ENCODE measurements around the gene ASAP3. TPM values are rescaled to one million over a fixed set of nuclear protein-coding genes. Genes with fewer than 3 reads are reported as not detected.
A peak's percentile ranks its signal among the peaks of the same experiment; 100 is the strongest.

Gene ASAP3
- total RNA-seq, 2 experiments from 2014 or later, result 0.50 to 1.3 TPM

DNA sequence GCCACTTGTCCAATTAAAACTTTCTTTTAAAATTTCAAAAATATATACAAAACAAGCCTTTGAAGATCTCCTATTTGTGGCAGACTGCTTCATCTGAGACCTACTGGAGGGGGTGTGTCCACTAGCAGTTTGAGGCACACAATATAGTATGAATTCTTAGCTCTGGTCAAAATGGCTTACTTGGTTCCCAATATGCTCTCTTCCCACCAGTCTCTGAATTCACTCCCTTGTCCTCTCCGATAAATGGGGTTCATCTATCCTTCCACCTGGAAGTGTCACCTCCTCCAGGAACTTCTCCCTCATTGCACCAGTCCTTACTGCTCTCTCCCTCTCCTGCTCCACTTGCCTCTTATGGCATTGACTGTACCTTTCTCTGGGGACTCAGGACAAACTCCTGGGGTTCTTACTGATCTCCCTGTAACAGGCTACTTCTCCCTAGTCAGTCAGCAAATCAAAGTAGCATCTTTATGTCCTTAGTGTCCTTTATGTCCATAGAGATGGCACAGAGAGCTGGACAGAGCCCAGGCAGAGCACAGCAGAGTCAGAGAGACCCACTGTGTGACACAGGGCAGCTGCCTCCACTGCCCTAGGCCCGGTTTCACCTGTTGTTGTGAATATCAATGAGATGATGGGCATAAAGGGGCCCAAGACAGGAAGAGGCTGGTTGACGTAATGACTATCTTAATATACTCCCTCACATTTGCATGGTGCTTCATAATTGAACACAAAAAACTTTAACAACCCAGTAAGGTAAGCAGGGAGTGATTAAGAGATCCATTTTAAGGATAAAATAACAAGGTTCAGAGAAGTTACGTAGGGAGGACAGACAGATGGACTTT is 3.6 kb downstream of the ASAP3 start:
- peaks cover 14% of the 10 kb centered on the region for H3K4me1 Mint-ChIP-seq
- no peak overlapping the region for H3K27ac Mint-ChIP-seq
- no peak for DNase-seq
- POLR2A ChIA-PET, result no interaction called here
- no peak overlapping the region for H3K4me3 Mint-ChIP-seq
- no peaks in the 10 kb centered on the region for H3K9me3 Mint-ChIP-seq
- peaks cover 47% of the 10 kb centered on the region for H3K27me3 Mint-ChIP-seq
- H3K36me3 Mint-ChIP-seq, result no peaks in the 10 kb centered on the region
- ATAC-seq (ENCODE audit: low read depth), result no peak

DNA sequence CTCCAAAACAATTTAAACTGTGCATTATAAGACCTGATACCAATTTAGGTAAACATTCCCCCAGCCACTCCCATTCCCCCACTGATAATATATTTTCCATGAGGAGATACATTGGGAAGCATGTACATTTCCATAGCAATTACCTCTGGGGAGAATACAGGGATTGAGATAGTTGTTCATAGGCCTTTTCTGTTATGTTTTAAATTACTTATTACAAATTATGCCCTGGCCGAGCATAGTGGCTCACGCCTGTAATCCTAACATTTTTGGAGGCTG is 4.4 kb downstream of the ASAP3 start:
- POLR2A ChIA-PET, result no interaction called here
- Mint-ChIP-seq H3K36me3 (no peaks in the 10 kb centered on the region), H3K27me3 (peaks cover 39% of the 10 kb centered on the region), H3K4me1 (peaks cover 8% of the 10 kb centered on the region), H3K27ac (no peak overlapping the region), H3K4me3 (no peak overlapping the region), H3K9me3 (no peaks in the 10 kb centered on the region)
- no peak for ATAC-seq (ENCODE audit: low read depth)
- DNase-seq, result no peak

DNA sequence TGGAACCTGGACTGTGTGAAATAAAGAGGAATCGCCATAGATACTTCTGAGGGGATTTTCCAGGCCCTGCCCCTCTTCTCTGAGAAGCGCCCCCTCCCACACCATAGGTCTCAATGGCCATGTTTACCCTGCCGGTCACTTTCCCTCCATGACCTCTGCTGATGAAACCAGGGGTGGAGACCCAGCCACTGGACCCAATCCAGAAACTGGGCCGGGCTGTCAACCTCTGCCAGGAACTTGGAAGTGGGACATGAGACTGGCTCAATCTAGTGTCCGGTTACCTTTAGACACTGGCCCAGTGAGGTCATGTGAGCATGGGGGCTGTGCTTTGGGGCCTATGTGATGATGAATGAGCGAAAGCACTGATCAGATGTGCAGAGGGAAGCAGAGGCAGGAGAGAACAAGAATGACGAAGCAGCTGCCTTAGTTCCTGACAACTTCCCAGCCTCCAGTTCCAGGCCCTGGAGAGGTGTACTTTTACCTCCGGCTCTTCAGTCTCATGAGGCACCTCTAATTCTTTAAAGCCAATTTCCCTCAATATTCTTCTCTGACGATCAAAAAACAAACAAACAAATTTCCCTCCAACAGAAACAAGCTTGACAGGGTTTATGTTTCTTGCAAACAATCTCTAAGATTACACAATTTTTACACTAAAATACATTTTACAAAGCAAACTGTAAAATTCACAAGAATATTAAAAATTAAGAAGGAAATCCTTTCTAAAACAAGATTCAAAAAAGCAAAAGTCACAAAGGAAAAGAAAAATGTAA is 4.9 kb downstream of the ASAP3 start:
- no peaks in the 10 kb centered on the region for H3K9me3 Mint-ChIP-seq
- no peak overlapping the region for H3K4me3 Mint-ChIP-seq
- H3K36me3 Mint-ChIP-seq, result no peaks in the 10 kb centered on the region
- POLR2A ChIA-PET, result no interaction called here
- peaks cover 7% of the 10 kb centered on the region for H3K4me1 Mint-ChIP-seq
- ATAC-seq (ENCODE audit: low read depth) (no peak), DNase-seq (no peak)
- peaks cover 38% of the 10 kb centered on the region for H3K27me3 Mint-ChIP-seq
- H3K27ac Mint-ChIP-seq, result no peak overlapping the region

DNA sequence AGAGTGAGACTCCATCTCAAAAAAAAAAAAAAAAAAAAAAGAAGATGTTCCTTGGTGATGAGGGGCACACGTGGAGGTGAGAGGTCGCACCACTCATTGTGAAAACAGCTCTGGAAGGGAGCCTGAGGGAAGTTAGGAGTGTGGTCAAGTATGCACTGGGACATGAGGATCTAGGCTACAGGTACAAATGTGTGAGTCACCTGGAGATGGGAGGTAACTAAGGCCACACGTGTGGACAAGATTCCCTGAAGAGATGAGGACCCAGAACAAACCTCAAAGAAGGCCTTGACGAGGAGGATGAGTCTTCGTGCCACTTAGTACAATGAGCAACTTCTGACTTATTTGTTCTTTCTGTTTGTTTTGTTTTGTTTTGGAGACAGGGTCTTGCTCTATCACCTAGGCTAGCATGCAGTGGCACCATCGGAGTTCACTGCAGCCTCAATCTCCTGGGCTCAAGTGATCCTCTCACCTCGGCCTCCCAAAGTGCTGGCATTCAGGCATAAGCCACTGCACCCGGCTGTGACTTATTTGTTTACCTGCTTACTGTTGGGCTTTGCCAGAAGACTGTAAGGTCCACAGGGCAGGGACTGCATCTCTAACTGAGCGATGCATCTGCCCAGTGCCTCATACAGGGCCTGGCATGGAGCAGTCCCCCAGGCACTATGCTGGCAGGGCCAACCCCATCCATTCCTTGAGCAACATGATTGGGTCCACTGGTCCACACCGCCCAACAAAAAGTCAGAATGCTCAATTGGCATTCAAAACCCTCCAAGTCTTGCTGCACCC is 6.4 kb downstream of the ASAP3 start:
- no peaks in the 10 kb centered on the region for H3K4me1 Mint-ChIP-seq
- POLR2A ChIA-PET, result no interaction called here
- no peak overlapping the region for H3K4me3 Mint-ChIP-seq
- no peaks in the 10 kb centered on the region for H3K9me3 Mint-ChIP-seq
- no peak for DNase-seq
- H3K27ac Mint-ChIP-seq, result no peak overlapping the region
- peaks cover 28% of the 10 kb centered on the region for H3K27me3 Mint-ChIP-seq
- no peak for ATAC-seq (ENCODE audit: low read depth)
- H3K36me3 Mint-ChIP-seq, result no peaks in the 10 kb centered on the region

DNA sequence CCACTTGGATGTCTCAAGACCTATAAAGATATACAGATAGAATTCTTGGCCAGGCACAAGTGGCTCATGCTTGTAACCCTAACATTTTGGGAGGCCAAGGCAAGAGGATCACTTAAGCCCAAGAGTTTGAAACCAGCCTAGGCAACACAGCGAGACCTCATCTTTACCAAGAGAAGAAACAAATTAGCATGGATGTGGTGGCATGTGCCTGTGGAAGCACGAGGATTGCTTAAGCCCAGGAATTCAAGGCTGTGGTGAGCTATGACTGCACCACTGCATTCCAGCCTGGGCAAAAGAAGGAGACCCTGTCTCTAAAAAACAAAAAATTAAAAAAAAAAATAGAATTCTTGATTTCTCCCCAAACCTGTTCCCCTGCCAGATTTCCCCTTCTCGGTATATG is 8.3 kb downstream of the ASAP3 start:
- ATAC-seq (ENCODE audit: low read depth) (no peak), DNase-seq (no peak)
- POLR2A ChIA-PET, result no interaction called here
- H3K27ac Mint-ChIP-seq, result no peak overlapping the region
- no peaks in the 10 kb centered on the region for H3K9me3 Mint-ChIP-seq
- no peak overlapping the region for H3K4me3 Mint-ChIP-seq
- H3K27me3 Mint-ChIP-seq, result peaks cover 10% of the 10 kb centered on the region
- no peaks in the 10 kb centered on the region for H3K4me1 Mint-ChIP-seq
- no peaks in the 10 kb centered on the region for H3K36me3 Mint-ChIP-seq

DNA sequence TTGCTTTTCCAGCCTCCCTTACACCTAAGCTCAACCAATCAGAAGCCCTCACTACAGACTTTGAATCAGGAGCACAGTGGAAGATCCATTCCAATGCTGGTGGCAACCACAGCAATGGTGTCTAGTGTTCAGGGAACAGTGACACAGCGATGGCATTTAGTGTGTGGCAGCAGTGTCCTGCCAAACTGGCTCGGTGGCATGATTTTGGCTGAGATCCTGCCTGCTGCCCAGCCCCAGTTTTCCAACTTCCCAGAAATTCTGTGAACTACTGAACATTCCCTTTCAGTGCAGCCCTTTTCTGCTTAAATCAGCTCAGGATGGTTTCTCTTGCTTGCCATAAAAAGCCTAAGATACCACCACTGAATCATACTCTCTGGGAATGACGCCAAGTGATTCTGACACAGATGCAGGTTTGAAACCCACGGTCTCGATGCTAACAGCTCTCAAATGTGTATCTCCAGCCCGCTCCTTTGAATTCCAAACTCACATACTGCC is 8.8 kb downstream of the ASAP3 start:
- Mint-ChIP-seq H3K9me3 (no peaks in the 10 kb centered on the region), H3K27ac (no peak overlapping the region), H3K27me3 (peaks cover 10% of the 10 kb centered on the region), H3K4me1 (no peaks in the 10 kb centered on the region), H3K36me3 (no peaks in the 10 kb centered on the region), H3K4me3 (no peak overlapping the region)
- POLR2A ChIA-PET, result no interaction called here
- DNase-seq, result no peak
- ATAC-seq (ENCODE audit: low read depth), result no peak

DNA sequence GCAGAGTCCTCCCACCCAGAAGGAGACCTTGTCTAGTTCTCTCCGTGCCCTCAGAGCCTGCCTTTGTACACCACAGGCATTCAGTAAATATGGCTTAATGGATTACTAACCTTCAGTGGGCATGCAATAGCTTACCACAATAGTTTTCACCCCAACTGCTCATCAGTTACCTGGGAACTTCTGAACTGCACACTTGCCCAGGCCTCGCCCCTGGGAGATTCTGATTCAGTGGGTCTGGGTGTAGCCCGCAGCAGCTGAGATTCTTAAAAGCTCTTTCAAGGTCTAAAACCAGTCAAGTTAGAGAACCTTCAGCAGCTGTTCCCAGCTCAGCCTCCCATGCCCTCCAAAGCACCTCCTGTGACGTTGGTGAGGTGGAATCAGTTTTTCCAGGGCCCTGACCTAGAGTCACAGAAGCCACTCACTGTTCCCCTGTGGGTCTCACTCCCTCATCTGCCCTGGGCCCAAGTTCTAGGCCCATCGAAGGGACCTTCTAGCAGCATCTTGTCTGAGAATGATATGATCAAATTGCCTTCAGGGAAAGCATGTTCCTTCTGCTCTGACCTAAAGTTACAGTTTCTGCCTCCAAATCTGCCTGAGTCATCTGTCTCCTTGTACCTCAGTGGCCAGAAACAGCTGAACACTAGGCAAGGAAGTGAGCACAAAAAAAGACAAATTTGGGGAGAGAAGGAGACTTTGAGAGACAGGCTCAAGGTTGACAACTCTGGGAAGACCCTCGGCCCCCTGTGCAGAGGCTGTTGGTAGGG is 10.8 kb downstream of the ASAP3 start:
- POLR2A ChIA-PET, result no interaction called here
- no peaks in the 10 kb centered on the region for H3K4me1 Mint-ChIP-seq
- H3K27me3 Mint-ChIP-seq, result peaks cover 7% of the 10 kb centered on the region
- no peak for DNase-seq
- no peak overlapping the region for H3K27ac Mint-ChIP-seq
- H3K9me3 Mint-ChIP-seq, result no peaks in the 10 kb centered on the region
- H3K36me3 Mint-ChIP-seq, result no peaks in the 10 kb centered on the region
- H3K4me3 Mint-ChIP-seq, result no peak overlapping the region
- ATAC-seq (ENCODE audit: low read depth), result no peak

DNA sequence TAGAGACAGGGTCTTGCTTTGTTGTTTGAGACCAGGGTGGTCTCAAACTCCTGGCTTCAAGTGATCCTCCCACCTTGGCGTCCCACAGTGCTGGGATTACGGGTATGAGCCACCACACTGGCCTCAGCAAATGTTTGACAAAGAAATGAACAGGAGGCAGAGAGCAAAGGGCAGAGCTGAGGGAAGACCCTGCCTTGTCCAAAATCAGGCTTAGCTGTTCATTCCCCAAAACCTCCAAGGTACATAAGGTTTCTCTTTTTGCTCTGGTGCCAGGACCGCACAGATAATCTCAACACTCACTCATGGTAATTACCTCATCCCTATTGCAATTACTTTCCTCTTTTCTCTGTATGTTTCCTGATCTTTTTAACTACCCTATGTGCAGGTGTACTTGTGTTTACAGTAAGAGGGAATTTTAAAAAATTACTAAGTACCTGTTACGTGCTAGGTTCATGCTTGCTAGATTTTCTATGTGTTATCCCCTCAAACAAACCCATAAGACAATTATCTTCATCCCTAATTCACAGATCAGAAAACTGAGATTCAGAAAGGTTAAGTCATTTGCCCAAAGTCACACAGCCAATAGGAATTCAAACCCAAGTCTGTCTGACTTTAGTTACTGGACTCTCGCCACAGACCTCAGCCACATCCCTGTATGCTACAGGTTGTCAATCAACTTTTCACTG is 11.5 kb downstream of the ASAP3 start:
- no peak overlapping the region for H3K27ac Mint-ChIP-seq
- no peaks in the 10 kb centered on the region for H3K36me3 Mint-ChIP-seq
- DNase-seq (no peak), ATAC-seq (ENCODE audit: low read depth) (no peak)
- H3K4me1 Mint-ChIP-seq, result no peaks in the 10 kb centered on the region
- H3K9me3 Mint-ChIP-seq, result no peaks in the 10 kb centered on the region
- POLR2A ChIA-PET, result no interaction called here
- no peak overlapping the region for H3K4me3 Mint-ChIP-seq
- peaks cover 7% of the 10 kb centered on the region for H3K27me3 Mint-ChIP-seq

DNA sequence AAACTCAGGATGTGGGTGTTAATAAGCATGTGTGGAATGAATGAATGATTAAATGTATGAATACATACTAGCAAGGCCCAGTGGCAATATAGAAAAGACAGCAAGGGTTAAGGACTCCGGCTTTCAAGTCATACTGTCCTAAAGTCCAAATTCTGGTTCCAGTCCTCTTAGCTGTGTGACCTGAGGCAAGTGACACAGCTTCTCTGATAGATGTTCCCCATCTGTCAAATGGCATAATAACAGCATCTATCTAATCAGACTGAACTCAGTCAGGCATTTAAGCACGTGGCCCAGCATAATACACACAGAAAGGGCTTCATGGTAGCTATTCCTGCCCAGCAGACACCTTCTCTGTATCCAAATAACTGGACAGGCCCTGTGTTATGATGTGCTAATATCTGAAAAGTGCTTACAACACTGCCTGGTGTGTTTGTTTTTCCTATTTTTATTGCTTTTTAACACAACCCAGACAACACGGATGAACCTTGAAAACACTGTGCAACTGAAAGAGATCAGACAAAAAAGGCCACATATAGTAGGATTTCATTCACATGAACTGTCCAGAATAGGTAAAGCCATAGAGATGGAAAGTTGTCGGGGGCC is 12.4 kb downstream of the ASAP3 start:
- Mint-ChIP-seq H3K9me3 (no peaks in the 10 kb centered on the region), H3K4me1 (no peaks in the 10 kb centered on the region), H3K27ac (no peak overlapping the region), H3K36me3 (no peaks in the 10 kb centered on the region), H3K27me3 (peaks cover 8% of the 10 kb centered on the region), H3K4me3 (no peak overlapping the region)
- POLR2A ChIA-PET, result no interaction called here
- DNase-seq (no peak), ATAC-seq (ENCODE audit: low read depth) (no peak)

DNA sequence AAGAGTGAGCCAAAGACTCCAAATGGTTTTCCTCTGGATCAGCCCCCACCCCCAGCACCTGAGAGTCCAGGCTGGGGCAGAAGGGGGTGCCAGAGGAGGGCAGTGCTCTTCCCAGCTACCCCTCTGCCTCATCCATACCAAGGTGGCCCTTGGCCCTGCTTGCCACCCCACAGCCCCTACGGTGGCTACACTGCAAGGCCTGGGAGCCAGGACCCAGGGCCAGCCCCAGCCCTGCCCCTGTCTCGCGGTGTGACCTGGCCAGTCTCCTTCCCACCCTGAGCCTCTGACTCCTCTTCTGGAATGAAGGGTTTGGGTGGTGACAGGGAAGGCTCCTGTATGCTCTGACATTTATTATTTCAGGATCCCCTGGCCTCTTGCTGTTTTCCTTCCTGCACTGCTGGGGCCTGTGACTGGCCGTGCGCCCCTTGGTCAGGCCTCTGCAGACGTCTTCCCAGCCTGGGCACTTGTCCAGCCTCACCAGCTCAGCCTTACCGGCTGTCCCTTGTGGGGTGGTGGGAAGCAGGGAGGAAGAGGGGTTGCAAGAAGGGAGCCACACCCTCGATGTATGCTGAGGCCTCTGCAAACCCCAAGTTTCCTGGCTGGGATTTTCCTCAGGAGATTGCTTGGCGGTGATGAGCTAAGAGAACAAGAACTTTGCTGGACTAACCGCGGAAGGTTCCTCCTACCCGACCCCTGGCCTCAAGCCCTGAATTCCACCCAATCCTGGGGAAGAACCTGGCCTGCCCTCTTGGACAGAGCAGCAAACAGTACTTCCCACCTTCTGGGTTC is 13.5 kb downstream of the ASAP3 start:
- H3K27me3 Mint-ChIP-seq, result peaks cover 4% of the 10 kb centered on the region
- no peaks in the 10 kb centered on the region for H3K36me3 Mint-ChIP-seq
- DNase-seq, result no peak
- no peaks in the 10 kb centered on the region for H3K9me3 Mint-ChIP-seq
- no peak overlapping the region for H3K4me3 Mint-ChIP-seq
- POLR2A ChIA-PET, result no interaction called here
- H3K27ac Mint-ChIP-seq, result no peak overlapping the region
- ATAC-seq (ENCODE audit: low read depth), result peak; percentile 36
- no peaks in the 10 kb centered on the region for H3K4me1 Mint-ChIP-seq

DNA sequence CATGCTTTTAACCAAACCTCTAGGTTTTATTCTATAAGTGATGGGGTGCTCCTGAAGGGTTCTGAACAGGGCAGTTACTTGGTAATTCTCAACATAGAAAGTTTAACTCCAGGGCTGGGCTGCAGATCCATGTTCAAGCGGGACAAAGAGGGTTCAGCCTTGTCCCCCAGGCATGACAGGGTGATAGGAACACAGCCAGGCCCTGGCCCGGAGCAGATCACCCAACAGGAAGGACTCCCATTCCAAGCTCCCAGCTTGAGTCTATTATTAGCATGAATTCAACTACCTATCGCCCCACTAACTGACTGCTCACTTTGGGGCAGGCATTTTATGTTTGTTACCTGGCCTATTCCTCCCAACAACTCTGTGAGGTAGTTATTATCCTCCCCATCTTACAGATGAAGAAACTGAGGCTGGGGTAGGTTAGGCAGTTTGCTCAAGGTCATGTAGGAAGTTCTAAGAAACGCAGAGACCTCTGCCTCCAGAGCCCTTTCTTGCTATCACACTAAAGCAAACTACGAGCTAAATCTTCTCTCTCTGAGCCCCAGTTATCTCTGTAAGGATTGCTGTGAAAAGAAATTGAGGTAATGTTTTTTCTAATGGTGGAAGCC is 14.5 kb downstream of the ASAP3 start:
- Mint-ChIP-seq H3K27me3 (peaks cover 4% of the 10 kb centered on the region), H3K27ac (no peak overlapping the region), H3K9me3 (no peaks in the 10 kb centered on the region), H3K4me3 (no peak overlapping the region), H3K36me3 (no peaks in the 10 kb centered on the region), H3K4me1 (no peaks in the 10 kb centered on the region)
- POLR2A ChIA-PET, result no interaction called here
- DNase-seq (no peak), ATAC-seq (ENCODE audit: low read depth) (no peak)

Measured in activated naive CD8-positive, alpha-beta T cell treated with anti-CD3 and anti-CD28 coated beads, Interleukin-2, amount 10 ng/mL, durations not matched to agents 7 days and 5 days (primary cell).